ENCODE measurements around the gene GCNT2.
"Not testable (repeated sequence)": the region's sequence is repeated elsewhere in the genome, so short reads cannot be mapped to it uniquely, and the experiment has no call there.

Gene GCNT2

GRCh38 chr6:10660431-10661191 lies 139.5 kb downstream of the GCNT2 start:
- DNase-seq (ENCODE audit: low read depth): not testable (repeated sequence)

- no peak for DNase-seq (ENCODE audit: low read depth)
Measured at GRCh38 chr6:10662207-10662606, 141.1 kb downstream of the GCNT2 start.

- DNase-seq (ENCODE audit: low read depth): no peak
Measured at GRCh38 chr6:10662742-10663141, 141.6 kb downstream of the GCNT2 start.

GRCh38 chr6:10665595-10665994 lies 144.4 kb downstream of the GCNT2 start:
- not testable (repeated sequence) for DNase-seq (ENCODE audit: low read depth)

- DNase-seq (ENCODE audit: low read depth): no peak
Measured at GRCh38 chr6:10668126-10668917, 147.2 kb downstream of the GCNT2 start.

- no peak for DNase-seq (ENCODE audit: low read depth)
Measured at GRCh38 chr6:10676403-10676802, 155.3 kb downstream of the GCNT2 start.

- no peak for DNase-seq (ENCODE audit: low read depth)
Measured at GRCh38 chr6:10678456-10678855, 157.3 kb downstream of the GCNT2 start.
